ENCODE data around the gene ANK3. TPM values are rescaled to one million over a fixed set of nuclear protein-coding genes. Genes with fewer than 3 reads are reported as not detected.

Gene ANK3
- total RNA-seq, 1 experiment from 2014 or later: 15.3 TPM

- DNase-seq (ENCODE audit: low read depth, low spot score) (no peak), ATAC-seq (peak; percentile 61; the same call in 1 of the 2 replicates)
- ChIA-PET CTCF (no interaction called here), POLR2A (no interaction called here), RAD21 (ENCODE audit: low non-redundant PET in 1 of 2, low total read pairs in 2 of 2, uncharacterized antibody in 2 of 2, unreplicated experiment in 2 of 2) (no interaction called here)
- no peak overlapping the region for H3K27ac ChIP-seq (ENCODE audit: low read depth, low read length)
- H2AFZ ChIP-seq (ENCODE audit: low read depth, low read length, poor library complexity, severe bottlenecking): no peak overlapping the region
- TF ChIP-seq, protein P1, sequence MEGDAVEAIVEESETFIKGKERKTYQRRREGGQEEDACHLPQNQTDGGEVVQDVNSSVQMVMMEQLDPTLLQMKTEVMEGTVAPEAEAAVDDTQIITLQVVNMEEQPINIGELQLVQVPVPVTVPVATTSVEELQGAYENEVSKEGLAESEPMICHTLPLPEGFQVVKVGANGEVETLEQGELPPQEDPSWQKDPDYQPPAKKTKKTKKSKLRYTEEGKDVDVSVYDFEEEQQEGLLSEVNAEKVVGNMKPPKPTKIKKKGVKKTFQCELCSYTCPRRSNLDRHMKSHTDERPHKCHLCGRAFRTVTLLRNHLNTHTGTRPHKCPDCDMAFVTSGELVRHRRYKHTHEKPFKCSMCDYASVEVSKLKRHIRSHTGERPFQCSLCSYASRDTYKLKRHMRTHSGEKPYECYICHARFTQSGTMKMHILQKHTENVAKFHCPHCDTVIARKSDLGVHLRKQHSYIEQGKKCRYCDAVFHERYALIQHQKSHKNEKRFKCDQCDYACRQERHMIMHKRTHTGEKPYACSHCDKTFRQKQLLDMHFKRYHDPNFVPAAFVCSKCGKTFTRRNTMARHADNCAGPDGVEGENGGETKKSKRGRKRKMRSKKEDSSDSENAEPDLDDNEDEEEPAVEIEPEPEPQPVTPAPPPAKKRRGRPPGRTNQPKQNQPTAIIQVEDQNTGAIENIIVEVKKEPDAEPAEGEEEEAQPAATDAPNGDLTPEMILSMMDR (IDR thresholded peaks at IDR 0.05 in 2 of 3, conservative IDR thresholded peaks at IDR 0.05 in 1 of 3; ENCODE audit: borderline replicate concordance in 1 of 3, insufficient read depth in 1 of 3, low read depth in 2 of 3, low read length in 2 of 3): peak in 2 of 3 experiments; percentile 11 to 27; a peak in 1 of 6 replicates
- no peak for TF ChIP-seq ZBTB33 (IDR thresholded peaks at IDR 0.05; ENCODE audit: extremely low read depth, insufficient replicate concordance, low read length)
- H3K4me1 ChIP-seq (ENCODE audit: control insufficient read depth in 1 of 2, insufficient read depth in 2 of 2, low read length in 2 of 2): peaks cover 13 to 29% of the 10 kb centered on the region in 2 experiments
- H3K79me2 ChIP-seq (ENCODE audit: insufficient read depth, low read length): no peaks in the 10 kb centered on the region
- H3K9ac ChIP-seq (ENCODE audit: low read length): no peak overlapping the region
- no TSS peak for BruUV-seq (replicated peaks)
- intact Hi-C loops (cut with micrococcal nuclease): no loop called here
- no peak overlapping the region for H3K4me3 ChIP-seq (replicated peaks in 1 of 2; ENCODE audit: low read depth in 1 of 2, low read length in 2 of 2)
- no peaks in the 10 kb centered on the region for H4K20me1 ChIP-seq (ENCODE audit: insufficient read depth)
- no peaks in the 10 kb centered on the region for H3K9me3 ChIP-seq (ENCODE audit: control insufficient read depth in 1 of 2, insufficient read depth in 1 of 2, low read depth in 1 of 2, low read length in 2 of 2)
- no peaks in the 10 kb centered on the region for H3K36me3 ChIP-seq (ENCODE audit: control insufficient read depth in 1 of 2, insufficient read depth in 2 of 2, low read length in 2 of 2)
- 0 out of 2 replicates have a peak, but pooled peaks cover 4% of the 10 kb centered on the region for H3K9me2 ChIP-seq (ENCODE audit: insufficient read depth)
- no peaks in the 10 kb centered on the region for H3K27me3 ChIP-seq (ENCODE audit: insufficient read depth, low read length)
- no peak overlapping the region for H3K4me2 ChIP-seq (ENCODE audit: low read length)
Measured at GRCh38 chr10:60141896-60142559, 247.6 kb downstream of the ANK3 start.
